Left colon (tissue), 2 donors: ENCODE results near the gene FMN1. TPM values are rescaled to one million over a fixed set of nuclear protein-coding genes. Genes with fewer than 3 reads are reported as not detected.

Source experiments
- ATAC-seq: fragments of 200-7000 bp; cut with Tn5 transposase; one replicate; pipeline ENCODE4 v1.9.1; 2020; ENCODE audit warnings: mild to moderate bottlenecking, moderate library complexity
- DNase-seq, 2 donors: peaks; one replicate each; pipeline ENCODE4 v3.0.0-alpha.2; 2020
- intact Hi-C, 2 donors: fragments of 100-400 bp; cut with DNase I in 1 of 2; cut with micrococcal nuclease in 1 of 2; formaldehyde crosslinking; loops; one replicate each; pipeline versions ENCODE4 v1.11.2 to v1.14.0; 2022; cut with DNase I, micrococcal nuclease
- total RNA-seq, 2 donors: library from RNA; stranded (reverse); fragmentation: NEBNext Ultra II Directional; extraction: Animal tissue kit (Norgen Biotek cat#: 25700); gene quantifications; one replicate each; pipeline ENCODE4 v1.2.1, GENCODE V29; 2021
- donor health status: DM: no; HTN: no; CAD: no.
- donor health status: DM: yes; HTN: yes; CAD: no.

The FMN1 gene
- total RNA-seq, 2 donors from 2014 or later = 36.2 to 48.3 TPM

- ATAC-seq (peak; percentile 95), DNase-seq (peak; percentile 43 to 50)
- intact Hi-C loops = no loop called here
Measured at GRCh38 chr15:33201491-33202231, 7.1 kb upstream of the FMN1 start.

GRCh38 chr15:33200903-33201302, 6.4 kb upstream of the FMN1 start:
- ATAC-seq (no peak), DNase-seq (no peak)
- intact Hi-C loops = no loop called here

GRCh38 chr15:33200444-33200843, 5.9 kb upstream of the FMN1 start:
- ATAC-seq = peak; percentile 60
- DNase-seq = peak in 1 of 2 donors; percentile 5
- intact Hi-C loops = no loop called here

- intact Hi-C loops = no loop called here
- ATAC-seq (no peak), DNase-seq (no peak)
Measured at GRCh38 chr15:33198541-33198940, 4.0 kb upstream of the FMN1 start.

GRCh38 chr15:33197636-33198035, 3.1 kb upstream of the FMN1 start:
- DNase-seq (no peak), ATAC-seq (no peak)
- intact Hi-C loops = no loop called here

DNA sequence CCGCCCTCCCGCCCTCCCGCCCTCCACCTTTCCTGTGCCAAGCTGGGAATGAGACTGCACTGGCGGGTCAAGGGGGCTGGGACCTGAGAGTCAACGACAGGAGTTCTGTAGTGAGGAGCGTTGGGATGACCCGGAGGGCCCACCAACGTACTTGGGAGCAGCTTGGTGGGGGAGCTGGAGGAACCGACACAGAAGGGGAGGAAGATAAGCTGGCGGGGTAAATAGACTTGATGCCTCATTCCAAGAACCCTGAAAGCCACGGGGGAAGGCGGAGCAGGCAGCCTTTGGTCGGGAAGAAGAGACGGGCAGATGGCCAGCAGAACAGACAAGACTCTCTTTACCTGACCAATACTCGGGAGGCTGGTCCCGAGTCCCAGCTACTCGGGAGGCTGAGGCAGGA, 277 bp downstream of the FMN1 start:
- intact Hi-C loops = no loop called here
- ATAC-seq = no peak
- no peak for DNase-seq

- intact Hi-C loops = no loop called here
- ATAC-seq = no peak
- no peak for DNase-seq
Measured at GRCh38 chr15:33191591-33191990, 2.9 kb downstream of the FMN1 start.

- no peak for DNase-seq
- no peak for ATAC-seq
- intact Hi-C loops = no loop called here
Measured at GRCh38 chr15:33190539-33190938, 4.0 kb downstream of the FMN1 start.

DNA sequence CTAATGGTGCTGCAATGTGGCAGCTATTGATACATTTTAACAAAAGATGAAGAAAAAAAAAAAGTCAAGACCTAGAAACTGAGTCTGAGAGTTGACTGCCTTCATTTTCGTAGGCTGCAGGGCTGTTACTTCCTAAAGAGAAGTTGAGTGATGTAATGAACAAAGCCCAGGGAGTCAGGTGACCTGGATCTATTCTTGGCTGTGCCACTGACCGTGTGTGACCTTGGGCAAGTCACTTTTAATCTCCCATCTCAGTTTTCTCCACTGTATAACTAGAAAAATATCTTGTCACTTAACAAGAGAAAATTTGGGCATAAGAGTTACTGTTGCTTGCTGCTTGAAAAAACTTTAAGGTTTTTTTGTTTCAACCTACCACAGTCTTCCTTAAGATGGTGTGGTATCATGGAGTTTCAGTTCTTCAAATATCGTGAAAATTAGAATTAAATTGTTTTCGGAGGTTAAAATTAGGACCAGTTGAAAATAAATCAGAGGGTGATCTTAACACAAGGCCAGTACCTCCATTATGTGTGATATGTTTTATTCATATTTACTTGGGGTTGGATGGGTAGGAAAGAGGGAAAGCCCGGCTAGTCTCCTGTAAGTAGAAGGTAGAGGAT, 5.8 kb downstream of the FMN1 start:
- DNase-seq (no peak), ATAC-seq (no peak)
- intact Hi-C loops = no loop called here

GRCh38 chr15:33188159-33188558, 6.4 kb downstream of the FMN1 start:
- ATAC-seq = no peak
- intact Hi-C loops = no loop called here

DNA sequence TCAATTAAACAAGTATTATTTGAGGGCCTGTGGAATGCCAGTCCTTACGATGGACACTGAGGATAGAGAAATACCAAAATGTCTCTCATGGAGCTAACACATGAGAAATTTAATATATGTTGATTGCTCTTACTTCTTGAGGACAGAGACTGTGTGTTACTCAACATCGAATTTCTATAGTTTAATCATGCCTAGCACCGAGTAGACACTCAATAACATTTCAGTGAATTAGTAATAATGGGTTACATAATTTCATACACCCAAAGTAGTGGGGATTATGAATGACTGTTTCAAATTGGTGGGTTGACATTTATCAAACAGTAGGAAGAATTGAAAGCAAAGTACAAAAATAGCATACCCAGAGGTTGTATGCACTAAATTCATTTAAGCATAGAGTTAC, 11.2 kb downstream of the FMN1 start:
- DNase-seq (no peak), ATAC-seq (no peak)
- intact Hi-C loops = no loop called here

More at GRCh38 chr15:33188159-33188558, 6.4 kb downstream of the FMN1 start:
- DNase-seq = no peak

DNA sequence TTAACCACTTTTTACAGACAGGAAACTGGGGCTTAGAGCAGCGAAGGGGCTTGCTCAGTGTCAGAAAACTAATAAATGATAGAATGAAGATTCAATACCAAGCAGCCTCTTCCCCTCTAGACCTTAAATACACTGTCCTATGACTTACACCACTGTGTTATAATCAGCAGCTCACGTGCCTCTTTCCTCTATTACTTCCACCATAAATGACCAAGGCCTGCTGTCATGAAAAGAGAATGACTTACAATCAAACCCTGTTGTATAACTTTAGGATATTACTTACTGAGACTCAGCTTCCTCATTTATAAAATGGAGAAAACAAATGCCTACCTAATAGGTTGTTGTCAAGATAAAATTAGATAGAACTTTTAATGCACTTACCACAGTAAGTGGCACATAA, 11.6 kb downstream of the FMN1 start:
- DNase-seq (no peak), ATAC-seq (no peak)
- intact Hi-C loops = no loop called here

- intact Hi-C loops = no loop called here
- DNase-seq = no peak
- no peak for ATAC-seq
Measured at GRCh38 chr15:33182278-33182905, 12.1 kb downstream of the FMN1 start.

DNA sequence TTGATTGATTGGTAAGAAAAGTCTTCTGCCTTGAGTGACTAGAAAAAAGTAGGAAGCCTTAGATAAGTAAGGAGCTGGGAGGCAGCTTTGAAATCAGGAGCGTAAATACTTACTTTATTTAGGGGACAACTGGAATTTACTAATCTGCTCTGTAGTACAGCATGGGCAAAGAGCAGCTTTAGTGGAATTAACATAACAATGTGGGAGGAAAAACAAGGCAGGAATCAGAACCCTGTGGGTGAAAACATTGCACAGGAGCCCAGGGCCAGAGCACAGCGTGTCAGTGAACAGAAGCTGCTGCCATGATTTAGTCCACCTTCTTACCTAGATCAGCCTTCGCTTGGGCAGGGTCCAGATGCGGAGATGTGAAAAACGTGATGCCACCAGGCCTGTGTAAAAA, 14.6 kb downstream of the FMN1 start:
- intact Hi-C loops = no loop called here
- DNase-seq (no peak), ATAC-seq (no peak)

DNA sequence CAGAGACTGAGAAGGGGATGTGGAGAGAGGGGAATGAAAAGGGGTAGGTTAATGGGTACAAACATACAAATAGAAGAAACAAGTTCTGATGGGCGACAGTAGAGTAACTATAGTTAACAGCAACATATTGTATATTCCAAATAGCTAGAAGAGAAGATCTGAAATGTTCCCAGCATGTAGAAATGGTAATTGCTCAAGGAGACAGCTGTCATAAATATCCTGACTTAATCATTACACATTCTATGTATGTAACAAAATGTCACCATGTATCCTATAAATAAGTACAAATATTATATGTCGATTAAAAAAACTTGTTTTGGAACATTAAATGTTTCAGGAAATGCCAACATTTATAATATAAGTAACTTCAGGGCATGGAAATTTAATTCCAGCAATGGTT, 23.3 kb downstream of the FMN1 start:
- intact Hi-C loops = no loop called here
- no peak for ATAC-seq

DNA sequence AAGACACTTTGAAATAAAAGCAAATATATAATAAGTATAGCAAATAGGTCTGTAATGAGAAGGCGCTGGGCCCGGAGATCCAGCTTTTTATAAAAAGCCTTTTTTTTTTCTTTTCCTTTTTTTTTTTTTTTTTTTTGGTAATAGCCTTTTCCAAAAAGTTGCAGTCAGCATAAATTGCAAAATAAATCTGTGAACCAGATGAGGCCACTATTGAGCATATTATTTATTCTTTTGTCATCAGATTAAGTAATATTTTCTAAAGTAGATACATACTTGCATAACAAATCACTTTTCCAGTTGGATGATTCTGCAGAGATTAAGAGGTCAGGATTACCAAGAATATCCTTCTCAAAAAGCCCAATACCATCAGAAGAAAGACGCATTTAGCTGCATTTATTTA, 24.9 kb downstream of the FMN1 start:
- DNase-seq (no peak), ATAC-seq (no peak)
- intact Hi-C loops = no loop called here

More for the DNA sequence above, 23.3 kb downstream of the FMN1 start:
- no peak for DNase-seq

DNA sequence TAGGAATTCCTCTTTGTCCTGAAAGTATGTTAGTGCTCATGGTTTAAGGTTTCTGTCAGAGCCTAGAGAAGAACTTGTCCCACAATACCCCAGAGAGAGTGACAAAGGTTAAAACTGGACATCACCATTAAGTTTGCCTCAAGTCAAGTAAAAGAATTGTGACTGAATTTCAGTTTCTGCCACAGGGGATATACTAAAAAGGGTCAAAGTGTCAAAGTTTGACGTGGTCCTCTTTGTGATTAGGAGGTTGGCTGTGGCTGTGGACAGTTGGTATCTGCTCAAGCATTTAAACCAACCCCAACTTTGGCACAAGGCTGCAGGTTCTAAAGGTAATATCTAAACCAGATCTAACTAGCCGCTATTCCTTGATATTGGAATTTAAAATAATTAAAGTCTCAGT, 26.1 kb downstream of the FMN1 start:
- DNase-seq (no peak), ATAC-seq (no peak)
- intact Hi-C loops = no loop called here

DNA sequence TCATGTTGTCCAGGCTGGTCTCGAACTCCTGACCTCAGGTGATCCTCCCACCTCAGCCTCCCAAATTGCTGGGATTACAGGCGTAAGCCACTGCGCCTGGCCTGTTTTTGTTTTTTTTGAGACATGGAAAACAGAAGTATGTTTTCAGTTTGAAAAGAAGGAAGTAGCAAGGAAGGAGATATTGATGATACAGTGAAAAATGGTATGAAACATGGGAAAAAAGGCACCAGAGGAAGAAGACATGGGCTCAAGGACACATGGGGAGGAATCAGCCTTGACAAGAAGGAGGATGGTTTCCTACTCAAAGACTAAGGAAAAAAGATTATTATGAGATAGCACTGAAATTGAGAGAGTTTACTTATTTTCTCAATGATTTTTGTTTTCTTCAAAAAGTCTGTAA, 30.7 kb downstream of the FMN1 start:
- DNase-seq = no peak
- intact Hi-C loops = no loop called here
- ATAC-seq = no peak

DNA sequence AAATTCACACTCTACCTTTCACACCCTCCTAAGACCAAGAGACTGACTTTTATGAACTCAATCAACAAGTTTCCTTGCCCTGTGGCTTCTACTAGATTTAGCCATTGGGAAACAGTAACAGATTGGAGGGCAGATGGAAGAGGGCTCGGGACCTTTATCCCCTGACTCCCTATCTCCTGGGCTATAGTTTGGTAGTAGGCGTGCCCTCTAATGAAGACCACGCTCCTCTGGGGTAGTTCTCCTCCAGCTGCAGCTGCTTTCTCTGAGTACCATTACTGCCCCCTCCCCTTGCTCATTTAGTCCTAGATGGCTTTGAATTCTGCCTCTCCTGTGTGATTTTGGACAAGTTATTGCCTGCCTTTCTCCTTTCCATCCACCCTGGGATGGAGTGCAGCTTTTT, 33.3 kb downstream of the FMN1 start:
- DNase-seq (no peak), ATAC-seq (no peak)
- intact Hi-C loops = no loop called here

DNA sequence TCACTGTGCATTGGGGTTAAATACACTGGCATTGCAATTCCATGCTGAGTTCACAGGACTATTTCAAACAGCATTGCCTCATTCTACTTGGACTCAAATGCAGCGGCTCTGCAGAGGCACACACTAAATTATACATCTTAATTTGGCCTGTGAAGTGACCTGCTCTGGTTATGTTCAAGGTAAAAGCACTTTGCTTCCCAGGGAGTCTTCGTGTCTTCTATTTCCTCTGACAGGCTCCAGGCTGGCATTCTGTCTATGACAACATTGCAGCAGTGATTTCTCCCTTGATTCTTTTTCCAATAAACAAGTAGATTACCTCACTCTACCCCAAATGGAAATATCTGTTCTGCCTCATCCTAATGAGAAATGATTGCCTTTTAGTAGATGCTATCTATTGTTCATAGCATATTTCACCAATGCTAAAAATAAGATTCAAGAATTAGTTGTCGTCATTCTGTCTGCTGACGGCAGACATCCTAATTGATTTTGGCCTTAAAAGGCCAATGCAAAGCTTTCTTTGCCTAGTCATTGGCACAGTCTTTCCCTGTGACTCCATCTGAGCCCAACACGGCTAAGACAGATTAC, 33.8 kb downstream of the FMN1 start:
- ATAC-seq (no peak), DNase-seq (no peak)
- intact Hi-C loops = no loop called here
